ENCODE results near the gene OGFOD3. TPM values are rescaled to one million over a fixed set of nuclear protein-coding genes. Genes with fewer than 3 reads are reported as not detected.
A peak's percentile ranks its signal among the peaks of the same experiment; 100 is the strongest.

Gene OGFOD3
- total RNA-seq, 5 donors from 2014 or later (not counting 1 experiment from before 2014, with no cell fraction given) = 22.0 to 32.2 (median 29.2) TPM

GRCh38 chr17:82354804-82355308 lies 63.5 kb downstream of the OGFOD3 start:
- Mint-ChIP-seq H3K27me3 (peaks cover 4 to 19% of the 10 kb centered on the region in 2 donors), H3K27ac (no peak overlapping the region), H3K4me3 (no peak overlapping the region), H3K4me1 (peaks cover 7 to 11% (median 9%) of the 10 kb centered on the region in 3 donors), H3K36me3 (no peaks in the 10 kb centered on the region), H3K9me3 (no peaks in the 10 kb centered on the region)
- CTCF ChIA-PET = no interaction called here
- POLR2A ChIA-PET = no interaction called here
- WGBS (ENCODE audit: insufficient coverage) = 70% methylated on average over 3 of the region's 7 CpGs
- DNase-seq (no peak), ATAC-seq (replicated peaks in 1 of 4) (no peak)
- Histone ChIP-seq H3K36me3 (ENCODE audit: control insufficient read depth in 2 of 2, extremely low read depth in 1 of 2, insufficient read depth in 1 of 2, low read length in 1 of 2) (no peaks in the 10 kb centered on the region), H3K4me1 (ENCODE audit: control insufficient read depth in 1 of 2, extremely low read depth in 1 of 2, insufficient read depth in 2 of 2, low read length in 2 of 2) (peaks cover 0 to 16% of the 10 kb centered on the region in 2 experiments), H3K9me3 (no peaks in the 10 kb centered on the region), H3K27me3 (replicated peaks in 1 of 2; ENCODE audit: control insufficient read depth in 2 of 2, extremely low read depth in 1 of 2, insufficient read depth in 2 of 2, low read length in 1 of 2) (peaks cover 0 to 66% of the 10 kb centered on the region in 2 experiments), H3K4me3 (ENCODE audit: control insufficient read depth in 1 of 2, extremely low read depth in 1 of 2, low read length in 1 of 2) (no peak overlapping the region), H3K27ac (ENCODE audit: low read length) (no peak overlapping the region)

- Mint-ChIP-seq H3K27me3 (peaks cover 2 to 15% of the 10 kb centered on the region in 2 donors), H3K4me3 (no peak overlapping the region), H3K9me3 (no peaks in the 10 kb centered on the region), H3K36me3 (no peaks in the 10 kb centered on the region), H3K27ac (no peak overlapping the region), H3K4me1 (peaks cover 4 to 8% (median 6%) of the 10 kb centered on the region in 3 donors)
- DNase-seq (no peak), ATAC-seq (replicated peaks in 1 of 4) (no peak)
- peaks cover 0 to 57% of the 10 kb centered on the region in 2 experiments for H3K27me3 ChIP-seq (replicated peaks in 1 of 2; ENCODE audit: control insufficient read depth in 2 of 2, extremely low read depth in 1 of 2, insufficient read depth in 2 of 2, low read length in 1 of 2)
- H3K4me3 ChIP-seq (ENCODE audit: control insufficient read depth in 1 of 2, extremely low read depth in 1 of 2, low read length in 1 of 2) = no peak overlapping the region
- no peak overlapping the region for H3K27ac ChIP-seq (ENCODE audit: low read length)
- POLR2A ChIA-PET = no interaction called here
- peaks cover 0 to 11% of the 10 kb centered on the region in 2 experiments for H3K4me1 ChIP-seq (ENCODE audit: control insufficient read depth in 1 of 2, extremely low read depth in 1 of 2, insufficient read depth in 2 of 2, low read length in 2 of 2)
- 40% methylated on average over 2 of the region's 8 CpGs for WGBS (ENCODE audit: insufficient coverage)
- no peaks in the 10 kb centered on the region for H3K9me3 ChIP-seq
- no peaks in the 10 kb centered on the region for H3K36me3 ChIP-seq (ENCODE audit: control insufficient read depth in 2 of 2, extremely low read depth in 1 of 2, insufficient read depth in 1 of 2, low read length in 1 of 2)
- CTCF ChIA-PET = no interaction called here
Measured at GRCh38 chr17:82353484-82353883, 64.9 kb downstream of the OGFOD3 start.

GRCh38 chr17:82351713-82352488 lies 66.5 kb downstream of the OGFOD3 start:
- Mint-ChIP-seq H3K9me3 (no peaks in the 10 kb centered on the region), H3K4me1 (peaks cover 0 to 3% (median 0%) of the 10 kb centered on the region in 3 donors), H3K27me3 (peaks cover 0 to 12% of the 10 kb centered on the region in 2 donors), H3K4me3 (no peak overlapping the region), H3K27ac (no peak overlapping the region), H3K36me3 (no peaks in the 10 kb centered on the region)
- ChIA-PET CTCF (interaction anchor here (0.7 to 1.0 kb wide), 3 partner anchors 11 to 276 kb away, joined by 3 read pairs; no protein-coding TSS in a partner anchor), POLR2A (no interaction called here)
- Histone ChIP-seq H3K4me1 (ENCODE audit: control insufficient read depth in 1 of 2, extremely low read depth in 1 of 2, insufficient read depth in 2 of 2, low read length in 2 of 2) (peaks cover 0 to 12% of the 10 kb centered on the region in 2 experiments), H3K27me3 (replicated peaks in 1 of 2; ENCODE audit: control insufficient read depth in 2 of 2, extremely low read depth in 1 of 2, insufficient read depth in 2 of 2, low read length in 1 of 2) (peaks cover 0 to 59% of the 10 kb centered on the region in 2 experiments), H3K36me3 (ENCODE audit: control insufficient read depth in 2 of 2, extremely low read depth in 1 of 2, insufficient read depth in 1 of 2, low read length in 1 of 2) (no peaks in the 10 kb centered on the region), H3K9me3 (no peaks in the 10 kb centered on the region), H3K4me3 (ENCODE audit: control insufficient read depth in 1 of 2, extremely low read depth in 1 of 2, low read length in 1 of 2) (no peak overlapping the region), H3K27ac (ENCODE audit: low read length) (no peak overlapping the region)
- ATAC-seq (replicated peaks in 1 of 4) (peak; percentile 82 to 89 (median 84)), DNase-seq (peak; percentile 49 to 93 (median 76))
- whole genome bisulfite sequencing (ENCODE audit: insufficient coverage) = 44% methylated on average over 19 of the region's 26 CpGs

- Mint-ChIP-seq H3K9me3 (no peaks in the 10 kb centered on the region), H3K36me3 (no peaks in the 10 kb centered on the region), H3K27ac (no peak overlapping the region), H3K4me1 (peaks cover 5 to 8% (median 6%) of the 10 kb centered on the region in 3 donors), H3K27me3 (peaks cover 0 to 12% of the 10 kb centered on the region in 2 donors), H3K4me3 (no peak overlapping the region)
- Histone ChIP-seq H3K4me1 (ENCODE audit: control insufficient read depth in 1 of 2, extremely low read depth in 1 of 2, insufficient read depth in 2 of 2, low read length in 2 of 2) (peaks cover 0 to 17% of the 10 kb centered on the region in 2 experiments), H3K27ac (ENCODE audit: low read length) (no peak overlapping the region), H3K4me3 (ENCODE audit: control insufficient read depth in 1 of 2, extremely low read depth in 1 of 2, low read length in 1 of 2) (no peak overlapping the region), H3K36me3 (ENCODE audit: control insufficient read depth in 2 of 2, extremely low read depth in 1 of 2, insufficient read depth in 1 of 2, low read length in 1 of 2) (no peaks in the 10 kb centered on the region), H3K9me3 (no peaks in the 10 kb centered on the region), H3K27me3 (replicated peaks in 1 of 2; ENCODE audit: control insufficient read depth in 2 of 2, extremely low read depth in 1 of 2, insufficient read depth in 2 of 2, low read length in 1 of 2) (peaks cover 0 to 58% of the 10 kb centered on the region in 2 experiments)
- ChIA-PET CTCF (interaction anchor here in 1 of 2 donors (0.5 to 1.2 kb wide), 3 partner anchors 17 to 422 kb away, joined by 3 to 4 read pairs (median 3); partner anchors contain the start of gene SECTM1), POLR2A (no interaction called here)
- ATAC-seq (replicated peaks in 1 of 4) (no peak), DNase-seq (no peak)
- 45% methylated on average over 17 of the region's 21 CpGs for WGBS (ENCODE audit: insufficient coverage)
Measured at GRCh38 chr17:82351254-82351712, 67.1 kb downstream of the OGFOD3 start.

GRCh38 chr17:82350182-82351030 lies 68.0 kb downstream of the OGFOD3 start:
- DNase-seq (peak in 4 of 35 experiments; percentile 21 to 50 (median 28)), ATAC-seq (replicated peaks in 1 of 4) (peak in 1 of 4 experiments; percentile 43)
- H3K9me3 Mint-ChIP-seq = no peaks in the 10 kb centered on the region
- Histone ChIP-seq H3K4me3 (ENCODE audit: control insufficient read depth in 1 of 2, extremely low read depth in 1 of 2, low read length in 1 of 2) (no peak overlapping the region), H3K9me3 (no peaks in the 10 kb centered on the region), H3K27ac (ENCODE audit: low read length) (no peak overlapping the region), H3K36me3 (ENCODE audit: control insufficient read depth in 2 of 2, extremely low read depth in 1 of 2, insufficient read depth in 1 of 2, low read length in 1 of 2) (peaks cover 0 to 3% of the 10 kb centered on the region in 2 donors), H3K4me1 (ENCODE audit: control insufficient read depth in 1 of 2, extremely low read depth in 1 of 2, insufficient read depth in 2 of 2, low read length in 2 of 2) (peaks cover 0 to 19% of the 10 kb centered on the region in 2 experiments), H3K27me3 (replicated peaks in 1 of 2; ENCODE audit: control insufficient read depth in 2 of 2, extremely low read depth in 1 of 2, insufficient read depth in 2 of 2, low read length in 1 of 2) (peaks cover 0 to 53% of the 10 kb centered on the region in 2 experiments)
- CTCF ChIA-PET = interaction anchor here (0.6 to 1.2 kb wide), 3 partner anchors 16 to 423 kb away, joined by 3 to 6 read pairs (median 3); partner anchors contain the start of gene SECTM1 (in 1 of the 2)
- H3K4me3 Mint-ChIP-seq = no peak overlapping the region
- peaks cover 6 to 10% (median 8%) of the 10 kb centered on the region in 3 donors for H3K4me1 Mint-ChIP-seq
- peaks cover 0 to 8% of the 10 kb centered on the region in 2 donors for H3K27me3 Mint-ChIP-seq
- no peak overlapping the region for H3K27ac Mint-ChIP-seq
- H3K36me3 Mint-ChIP-seq = no peaks in the 10 kb centered on the region
- POLR2A ChIA-PET = no interaction called here
- 51% methylated on average over 26 of the region's 28 CpGs for WGBS (ENCODE audit: insufficient coverage)

Data from T-cell (primary cell).